Kidney capillary endothelial cell (primary cell): ENCODE measurements around the gene SYPL1.
"Not testable (repeated sequence)": the region's sequence is repeated elsewhere in the genome, so short reads cannot be mapped to it uniquely, and the experiment has no call there.

Experiments used
- DNase-seq: peaks from one replicate; pipeline ENCODE4 v3.0.0-alpha.2; 2018; ENCODE audit warnings: low spot score

Gene SYPL1

DNA sequence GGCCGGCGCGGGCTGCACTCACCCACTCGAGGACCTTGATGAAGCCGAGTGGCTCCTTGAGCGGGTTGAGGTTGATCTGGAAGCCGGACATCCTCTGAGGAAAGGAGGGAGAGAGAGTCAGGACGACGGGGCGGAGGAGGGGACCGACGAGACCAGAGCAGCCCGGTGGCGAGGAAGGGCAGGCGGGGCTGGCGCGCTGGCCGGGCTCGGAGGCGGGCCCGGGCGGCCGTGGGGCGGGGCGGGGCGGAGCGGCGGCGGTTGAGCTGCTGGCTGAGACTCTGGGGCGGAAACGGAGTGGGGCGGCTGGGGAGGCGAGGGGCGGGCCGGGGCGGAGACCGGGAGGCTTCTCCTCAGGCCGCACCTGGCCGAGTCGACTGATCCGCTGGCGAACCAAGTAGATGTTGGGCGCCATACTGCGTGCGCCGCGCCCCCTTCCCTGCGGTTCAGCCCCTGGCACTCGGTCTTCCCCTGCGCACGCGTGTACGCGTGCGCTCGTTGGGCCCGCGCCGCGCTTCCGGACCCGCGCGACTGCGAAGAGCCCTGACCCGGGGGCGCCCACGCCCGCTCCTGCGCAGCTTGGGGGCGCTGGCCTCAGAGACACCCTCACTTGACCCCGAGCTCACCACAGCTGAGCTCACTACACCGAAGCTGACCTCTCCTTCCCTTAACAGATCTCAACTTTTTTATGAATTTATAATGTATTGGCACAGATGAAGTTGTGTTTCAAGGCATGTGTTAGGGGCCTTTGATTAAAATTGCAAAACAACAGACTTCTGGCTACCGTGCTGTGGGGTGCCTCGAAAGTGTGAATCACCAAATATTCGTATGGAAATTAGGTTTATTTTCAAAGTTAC is at the start of gene SYPL1:
TSS of gene SYPL1 (minus strand) at position 195 of the 854 bp plus-strand sequence. CDS start at position 91, 104 bp downstream.
- DNase-seq: peak; percentile 68

DNA sequence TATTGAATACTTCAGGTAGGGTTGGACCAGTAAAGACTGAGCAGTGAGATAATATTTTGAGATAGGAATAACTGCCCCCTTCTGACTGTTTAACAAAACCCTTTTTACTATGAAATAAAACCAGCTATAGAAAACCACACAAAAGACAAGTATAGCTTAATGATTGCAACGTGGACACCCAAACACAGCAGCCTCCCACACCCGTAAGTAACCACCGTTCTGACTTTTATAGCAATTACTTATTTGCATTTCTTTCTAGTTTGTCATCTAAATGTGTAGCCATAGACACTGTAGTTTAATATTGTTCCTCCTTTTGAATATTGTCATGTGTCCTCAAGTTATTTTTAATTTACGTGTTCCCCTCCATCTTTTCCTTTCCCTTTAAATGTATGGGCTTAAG is 42.9 kb upstream of the SYPL1 start:
- DNase-seq: no peak

DNA sequence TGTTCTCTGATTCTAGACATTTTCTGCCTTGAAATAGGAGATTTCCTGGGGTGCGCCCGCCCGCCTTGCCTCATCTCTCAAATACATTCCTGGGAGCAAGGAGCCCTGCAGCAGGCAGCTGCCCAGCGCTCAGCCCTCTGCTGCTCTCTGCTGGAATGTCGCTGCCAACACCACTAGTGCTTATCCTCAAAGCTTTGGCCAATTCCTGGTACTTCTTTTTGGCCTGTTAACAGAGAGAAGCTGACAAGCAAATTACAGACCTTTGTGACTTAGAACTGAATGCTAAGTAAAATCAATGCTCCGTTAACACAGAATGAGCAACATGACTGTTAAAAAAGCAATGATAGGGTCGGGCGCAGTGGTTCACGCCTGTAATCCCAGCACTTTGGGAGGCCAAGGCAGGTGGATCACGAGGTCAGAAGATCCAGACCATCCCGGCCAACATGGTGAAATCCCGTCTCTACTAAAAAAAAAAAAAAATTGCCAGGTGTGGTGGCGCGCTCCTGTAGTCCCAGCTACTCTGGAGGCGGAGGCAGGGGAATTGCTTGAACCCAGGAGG is 41.9 kb upstream of the SYPL1 start:
- peak; percentile 77 for DNase-seq

DNA sequence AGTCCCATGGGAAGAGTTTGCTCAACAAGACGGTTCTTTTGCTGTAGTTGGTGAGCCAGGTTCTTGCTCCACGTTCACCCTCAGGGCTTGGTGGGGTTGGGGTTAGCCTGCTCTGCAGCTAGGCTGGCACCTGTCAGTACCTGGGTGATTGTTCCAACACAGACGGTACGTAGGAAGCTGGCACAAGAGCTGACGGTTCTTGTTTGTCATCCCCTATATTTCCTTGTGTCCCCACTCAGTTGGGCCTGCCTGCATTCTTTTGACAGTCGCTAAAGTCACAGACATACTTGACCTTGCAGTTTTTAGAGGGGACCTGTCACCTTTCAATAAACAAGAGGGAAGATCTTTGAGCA is 40.2 kb upstream of the SYPL1 start:
- DNase-seq: no peak

DNA sequence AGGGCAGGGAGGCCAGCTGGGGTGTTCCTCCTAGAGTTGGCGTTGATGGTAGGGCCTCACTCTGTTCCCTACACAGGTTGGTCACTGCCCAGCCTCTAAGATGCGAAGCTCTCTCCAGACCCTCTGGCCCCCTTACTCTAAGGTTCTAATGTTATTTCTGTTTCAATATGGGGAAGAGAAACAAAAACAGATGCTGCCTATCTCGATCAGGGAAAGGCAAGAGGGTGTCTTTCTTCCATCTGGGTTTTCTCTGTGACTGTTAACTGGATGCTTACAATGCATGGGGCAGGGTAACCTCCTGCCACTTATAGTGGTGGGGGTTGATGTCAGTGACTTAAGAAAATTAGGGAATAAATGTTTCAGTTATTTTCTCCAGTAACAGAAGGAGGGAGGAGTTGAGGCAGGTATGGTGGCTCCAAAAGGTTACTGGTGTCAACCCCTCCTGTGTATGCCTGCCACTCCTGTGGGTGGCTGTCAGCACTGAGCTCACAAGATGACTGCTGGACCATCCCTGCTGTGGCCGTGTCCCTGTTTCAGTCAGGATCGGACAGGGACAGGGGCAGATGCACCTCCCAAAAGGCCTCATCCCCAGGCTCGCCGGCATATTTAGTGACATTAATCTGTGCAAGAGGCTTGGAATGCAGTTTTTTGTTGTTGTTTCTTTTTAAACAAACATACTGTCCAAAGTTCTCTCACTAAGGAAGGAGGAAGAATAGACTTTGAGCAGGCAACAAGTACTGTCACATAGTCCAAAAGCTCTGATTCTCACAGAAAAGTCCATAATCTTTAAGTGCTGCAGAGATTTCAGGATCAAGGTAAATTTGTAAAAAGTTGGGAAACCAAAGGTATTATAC is 39.6 kb upstream of the SYPL1 start:
- DNase-seq: no peak

DNA sequence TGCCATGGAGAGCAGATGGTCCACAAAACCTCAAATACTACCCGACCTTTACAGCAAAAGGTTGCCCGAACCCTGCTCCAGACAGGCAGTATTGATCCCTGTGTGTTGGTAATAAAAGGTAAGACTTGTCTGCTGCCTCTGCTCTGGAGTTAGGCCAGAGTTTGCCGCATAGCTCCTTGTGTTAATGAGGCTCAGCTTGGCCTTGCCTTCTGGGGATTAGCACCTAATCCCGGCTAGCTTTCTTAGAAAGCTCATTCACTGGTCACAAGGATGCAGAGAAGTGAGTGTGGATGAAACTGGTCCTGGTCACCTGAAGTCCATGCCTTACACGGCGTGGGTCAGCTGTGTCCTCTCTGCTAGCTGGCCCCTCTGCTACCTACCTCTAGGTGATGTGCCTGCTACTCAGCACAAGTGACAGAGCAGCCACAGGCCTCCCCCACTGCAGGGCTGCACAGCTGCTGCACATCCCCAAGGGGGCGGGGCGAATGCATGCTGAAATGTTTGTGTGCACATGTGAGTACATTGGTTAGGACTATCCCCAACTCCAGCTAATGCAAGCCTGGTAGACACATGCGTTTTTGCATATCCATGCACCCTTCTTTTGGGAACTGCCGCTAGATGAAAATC is 31.7 kb upstream of the SYPL1 start:
- DNase-seq: no peak

DNA sequence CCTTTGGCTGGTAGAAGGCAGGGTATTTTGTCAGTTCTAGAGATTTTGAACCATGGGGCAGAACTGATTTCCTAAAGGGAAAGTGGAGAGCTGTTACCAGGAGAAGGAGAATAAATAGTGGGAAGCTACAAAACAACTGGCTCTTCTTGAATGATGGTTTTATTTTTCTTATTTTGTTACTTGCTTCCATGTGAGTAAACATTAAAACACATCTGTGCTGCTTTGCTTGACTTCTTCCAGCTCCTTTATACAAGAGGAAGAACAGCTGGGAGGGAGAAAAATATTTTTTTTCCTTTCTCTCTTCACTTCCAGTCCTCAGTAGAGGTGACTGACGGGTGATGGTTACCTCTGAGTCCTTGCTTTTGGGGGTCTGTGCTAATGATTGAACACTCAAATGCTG is 30.0 kb upstream of the SYPL1 start:
- no peak for DNase-seq

DNA sequence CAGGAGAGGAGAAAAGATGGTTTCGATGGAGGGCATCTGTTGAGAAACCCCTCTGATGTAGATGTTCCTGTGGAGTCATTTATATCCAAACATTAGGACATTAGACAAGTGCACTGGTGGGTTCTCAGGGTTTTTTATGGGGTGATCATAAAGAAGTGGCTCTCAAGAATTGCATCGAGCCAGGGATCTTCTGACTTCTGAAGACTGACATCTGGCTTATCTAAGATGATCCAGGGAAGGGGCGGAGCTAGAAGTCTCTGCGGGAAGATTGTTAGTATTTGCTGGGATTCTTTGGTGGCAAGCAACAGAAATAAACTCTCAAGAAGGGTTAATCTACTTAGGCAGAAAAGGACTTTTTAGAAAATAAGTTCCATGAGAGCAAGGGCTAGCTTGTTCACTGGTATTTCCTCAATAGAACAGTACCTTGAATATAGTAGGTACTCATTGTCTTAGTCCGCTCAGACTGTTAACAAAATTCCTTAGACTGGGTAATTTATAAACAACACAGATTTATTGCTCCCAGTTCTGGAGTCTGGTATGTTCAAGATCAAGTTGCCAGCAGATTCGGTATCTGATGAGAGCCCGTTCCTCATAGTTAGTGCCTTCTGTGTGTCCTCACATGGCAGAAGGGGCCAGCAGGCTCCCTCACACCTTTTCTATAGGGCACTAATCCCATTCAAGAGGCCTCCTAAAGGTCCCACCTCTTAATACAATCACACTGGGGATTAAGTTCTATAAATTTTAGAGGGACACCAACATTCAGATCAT is 28.5 kb upstream of the SYPL1 start:
- DNase-seq: no peak

DNA sequence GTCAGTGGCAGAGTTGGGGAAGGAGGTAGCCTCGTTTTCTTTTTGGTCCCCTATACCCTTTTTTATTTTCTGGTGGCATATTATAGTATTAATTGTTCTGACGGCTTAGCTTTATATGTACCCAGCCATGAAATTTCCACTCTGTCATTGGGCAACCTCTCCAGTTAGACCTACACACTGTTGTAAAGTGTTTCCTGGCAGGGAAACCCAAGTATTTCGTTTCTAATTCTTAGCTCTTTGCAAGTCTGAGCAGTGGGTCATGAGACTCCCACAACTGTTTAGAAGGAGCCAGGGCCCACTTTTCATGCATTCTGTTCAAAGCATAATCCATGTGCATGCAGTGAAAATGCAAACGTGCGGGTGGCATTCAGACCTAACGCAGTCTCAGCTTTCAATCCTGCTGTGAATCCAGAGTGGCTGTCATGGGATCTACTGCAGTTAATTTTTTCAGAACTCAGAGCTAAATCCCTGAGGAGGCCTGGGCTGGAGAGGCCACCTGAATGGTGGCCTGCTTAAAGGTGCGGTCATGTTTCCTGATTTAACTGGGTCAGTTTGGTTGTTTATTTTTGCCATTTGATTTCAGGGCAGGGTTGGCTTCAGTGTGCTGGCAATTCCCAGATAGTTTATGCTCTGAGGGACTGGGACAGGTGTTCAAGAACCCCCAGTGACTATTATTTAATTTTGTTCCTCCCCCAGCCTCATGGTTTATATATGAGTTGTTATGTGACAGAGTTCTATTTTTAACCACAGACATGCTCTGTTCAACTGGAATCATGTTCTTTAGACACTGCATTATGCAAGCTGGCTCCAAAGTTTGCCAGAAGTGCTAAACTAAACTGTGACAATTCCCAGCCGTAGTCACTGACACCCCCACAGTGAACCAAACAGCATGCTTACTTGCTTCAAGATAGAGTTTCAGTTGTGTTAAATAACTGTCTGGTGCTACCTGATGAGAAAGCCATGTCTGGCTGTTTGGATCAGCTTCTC is 27.4 kb upstream of the SYPL1 start:
- DNase-seq: no peak

DNA sequence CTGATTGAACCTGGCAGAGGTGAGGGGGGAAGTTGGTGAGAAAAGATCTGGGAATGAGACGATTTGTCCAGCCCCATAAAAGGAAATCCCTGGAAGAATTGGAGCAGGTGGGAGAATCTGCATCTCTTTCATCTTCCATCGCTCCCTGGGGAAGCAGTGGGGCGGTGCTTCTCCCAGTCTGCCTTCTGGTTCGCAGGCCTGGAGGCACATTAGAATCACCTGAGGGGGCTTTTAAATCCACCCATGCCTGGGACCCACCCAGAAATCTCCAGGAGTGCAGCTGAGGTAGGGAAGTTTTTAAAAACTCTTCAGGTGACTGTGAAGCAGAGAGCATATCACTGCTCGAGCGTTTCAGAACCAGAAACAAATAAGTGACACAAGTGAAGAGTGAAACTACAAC is 26.7 kb upstream of the SYPL1 start:
- DNase-seq: no peak

DNA sequence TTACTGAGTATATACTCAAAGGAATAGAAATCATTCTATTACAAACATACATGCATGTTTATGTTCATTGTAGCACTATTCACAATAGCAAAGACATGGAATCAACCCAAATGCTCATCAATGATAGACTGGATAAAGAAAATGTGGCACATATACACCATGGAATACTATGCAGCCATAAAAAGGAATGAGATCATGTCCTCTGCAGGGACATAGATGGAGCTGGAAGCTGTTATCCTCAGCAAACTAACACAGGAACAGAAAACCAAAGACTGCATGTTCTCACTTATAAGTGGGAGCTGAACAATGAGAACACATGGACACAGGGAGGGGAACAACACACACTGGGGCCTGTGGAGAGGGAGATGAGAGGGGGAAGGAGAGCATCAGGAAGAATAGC is 26.1 kb upstream of the SYPL1 start:
- DNase-seq: not testable (repeated sequence)

DNA sequence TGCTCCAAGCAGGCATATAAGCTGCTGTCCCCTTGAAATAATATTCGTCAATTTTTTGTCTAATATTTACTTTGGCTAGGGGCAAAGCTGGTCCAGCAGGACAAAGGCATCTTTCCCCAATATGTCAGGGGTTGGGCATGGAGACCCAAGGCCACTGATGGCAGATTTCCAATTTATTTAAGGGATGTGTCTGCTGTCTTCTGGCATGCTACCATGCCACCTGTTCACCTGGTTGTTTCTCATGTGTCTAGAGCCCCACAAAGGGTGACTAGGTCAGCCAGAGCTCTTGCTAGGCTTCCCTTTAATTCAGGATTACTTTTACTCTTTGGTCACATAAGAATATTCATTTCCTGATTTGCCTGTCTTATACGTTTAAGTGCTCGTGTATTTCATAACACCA is 22.1 kb upstream of the SYPL1 start:
- DNase-seq: no peak

DNA sequence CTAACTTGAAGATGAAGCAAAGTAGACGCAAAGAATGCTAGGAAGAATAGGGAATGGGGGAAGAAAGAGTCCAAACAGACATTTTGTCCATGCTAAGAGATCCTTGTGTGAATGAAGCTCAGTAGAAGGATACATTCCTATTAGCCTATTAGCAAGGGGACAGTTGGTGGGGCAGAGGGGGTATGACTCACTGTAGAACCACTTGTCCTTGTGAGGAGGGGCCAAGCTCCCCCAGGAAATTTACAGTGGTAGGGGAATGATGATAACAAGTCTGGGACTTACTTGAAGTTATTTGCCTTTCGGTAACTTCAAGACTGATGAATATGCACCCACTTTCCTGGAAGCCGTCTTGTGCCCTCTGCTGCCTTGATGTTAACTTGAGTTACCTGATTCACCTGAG is 17.2 kb upstream of the SYPL1 start:
- no peak for DNase-seq

DNA sequence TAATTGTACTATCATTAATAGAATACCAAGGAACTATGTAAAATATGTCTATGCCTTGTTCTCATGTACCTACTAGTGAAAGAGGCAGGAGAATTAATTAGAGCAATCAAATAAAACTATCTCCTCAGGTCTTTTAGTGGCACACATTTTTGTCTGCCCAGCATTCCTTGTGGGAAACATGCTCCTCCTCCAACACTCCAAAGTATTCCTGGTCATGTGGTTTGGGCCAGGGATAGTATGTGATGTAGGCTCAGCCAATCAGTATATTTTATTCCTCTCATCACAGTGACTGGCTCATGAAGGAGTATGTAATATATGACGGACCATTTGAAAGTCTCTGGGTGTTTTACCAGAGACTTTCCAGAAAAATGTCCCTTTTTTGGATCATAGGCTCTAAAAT is 16.7 kb upstream of the SYPL1 start:
- no peak for DNase-seq

DNA sequence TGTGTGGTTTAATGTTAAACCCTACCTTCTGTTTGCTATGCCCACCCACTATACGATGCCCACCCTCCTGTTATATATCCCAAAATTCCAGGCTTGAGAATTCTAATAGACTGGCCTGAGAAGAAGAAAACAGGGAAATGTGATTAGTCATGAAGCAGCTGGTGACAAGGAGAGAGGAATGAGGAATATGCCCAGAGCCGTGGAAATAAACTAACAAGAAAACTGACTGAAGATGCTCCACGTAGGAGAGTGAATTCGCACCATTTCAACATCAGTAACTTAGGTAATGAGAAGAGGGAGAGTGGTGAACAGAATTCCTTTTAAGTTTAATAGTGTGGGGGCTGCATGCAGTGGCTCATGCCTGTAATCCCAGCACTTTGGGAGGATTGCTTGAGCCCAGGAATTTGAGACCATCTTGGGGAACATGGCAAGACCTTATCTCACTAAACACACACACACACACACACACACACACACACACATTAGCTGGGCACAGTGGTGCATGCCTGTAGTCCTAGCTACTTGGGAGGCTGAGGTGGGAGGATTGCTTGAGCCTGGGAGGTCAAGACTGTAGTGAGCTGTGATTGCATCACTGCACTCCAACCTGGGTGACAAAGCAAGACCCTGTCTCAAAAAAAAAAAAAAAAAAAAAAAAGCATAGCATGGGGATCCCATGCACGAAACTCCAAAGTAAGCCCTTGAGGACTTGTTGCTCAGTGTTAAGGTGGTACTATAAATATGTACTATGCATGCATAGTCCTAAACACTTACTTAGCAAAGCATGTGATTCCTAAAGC is 16.1 kb upstream of the SYPL1 start:
- no peak for DNase-seq

DNA sequence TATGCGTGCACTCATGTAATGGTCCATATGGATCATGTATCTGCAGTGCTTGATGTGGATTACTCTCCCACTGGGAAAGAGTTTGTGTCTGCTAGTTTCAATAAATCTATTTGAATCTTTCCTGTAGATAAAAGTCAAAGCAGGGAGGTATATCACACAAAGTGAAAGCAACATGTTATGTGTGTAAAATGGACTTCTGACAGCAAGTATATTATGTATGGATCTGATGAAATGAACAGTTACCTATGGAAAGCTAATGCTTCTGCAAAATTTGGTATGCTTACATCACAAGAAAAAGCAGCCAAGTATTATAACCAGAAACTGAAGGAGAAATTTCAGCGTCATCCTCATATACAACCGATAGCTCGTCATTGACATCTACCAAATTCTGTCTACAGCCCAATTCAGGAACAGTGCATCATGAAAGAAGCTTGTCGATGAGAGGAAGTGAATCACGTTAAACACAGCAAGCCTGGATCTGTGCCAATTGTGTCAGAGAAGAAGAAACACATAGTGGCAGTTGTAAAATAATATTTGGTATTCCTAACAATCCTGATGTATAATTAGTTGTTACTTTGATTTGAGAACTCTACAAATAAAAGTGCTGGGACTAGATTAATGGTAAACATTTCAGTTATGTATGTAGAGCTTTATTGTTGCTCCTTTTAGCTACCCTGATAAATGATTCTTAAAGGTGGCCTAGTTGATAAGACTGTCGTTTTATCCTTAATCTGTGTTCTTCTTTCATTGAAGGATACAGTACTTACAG is 14.2 kb upstream of the SYPL1 start:
- peak; percentile 80 for DNase-seq

DNA sequence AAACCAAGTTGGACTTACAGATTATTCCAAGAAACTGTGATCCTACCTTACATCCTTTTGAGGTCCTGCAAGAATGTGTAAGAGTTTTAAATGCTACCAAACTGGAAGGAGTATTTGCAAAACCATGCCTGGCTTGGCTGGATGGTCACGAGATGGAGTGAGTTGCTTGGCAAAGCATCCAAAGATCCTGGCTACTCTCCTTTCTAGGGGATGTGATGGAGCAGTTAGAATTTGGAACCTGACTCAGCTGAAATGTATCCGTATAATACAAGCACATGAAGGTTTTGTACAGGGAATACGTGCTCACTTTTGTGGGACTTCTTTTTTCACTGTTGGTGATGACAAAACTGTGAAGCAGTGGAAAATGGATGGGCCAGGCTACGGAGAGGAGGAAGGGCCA is 13.3 kb upstream of the SYPL1 start:
- DNase-seq: no peak

DNA sequence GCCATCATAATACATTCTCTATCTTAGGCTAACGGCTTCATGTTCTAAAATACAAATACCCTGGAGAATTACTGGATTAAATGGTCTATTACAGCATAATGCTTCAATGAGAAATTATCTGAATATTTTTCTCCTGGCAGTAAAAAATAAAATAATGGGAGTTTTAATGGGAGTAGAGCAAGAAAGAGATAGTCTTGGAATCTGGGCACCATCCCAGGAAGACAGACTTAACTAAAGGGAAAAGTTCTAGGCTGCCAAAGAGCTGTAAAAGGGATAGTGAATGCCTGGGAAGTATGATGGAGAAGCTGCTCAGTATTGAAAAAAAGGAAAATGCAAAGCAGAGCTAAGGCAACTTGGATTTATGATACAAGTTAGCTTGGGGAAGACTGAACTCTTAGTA is 12.1 kb upstream of the SYPL1 start:
- no peak for DNase-seq

DNA sequence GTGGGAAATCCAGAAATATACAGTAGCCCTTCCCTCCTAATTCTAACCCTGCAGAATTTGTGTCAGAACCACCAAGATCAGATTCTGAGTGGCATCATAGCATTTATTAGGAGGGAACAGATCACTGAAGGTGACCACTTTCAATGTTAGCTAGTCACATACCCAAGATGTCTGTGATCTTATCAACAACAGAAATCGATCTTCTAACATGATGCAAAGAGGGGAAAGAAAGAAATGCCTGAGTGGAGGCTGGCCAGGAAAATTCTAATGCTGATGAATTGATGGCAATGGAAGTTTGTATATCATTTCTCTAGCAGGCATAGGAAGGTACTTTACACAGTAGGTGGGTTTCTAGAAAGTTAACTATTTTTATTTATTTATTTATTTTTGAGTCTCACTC is 10.6 kb upstream of the SYPL1 start:
- no peak for DNase-seq
